ENCODE measurements around the gene GCHFR.

GCHFR gene

DNA sequence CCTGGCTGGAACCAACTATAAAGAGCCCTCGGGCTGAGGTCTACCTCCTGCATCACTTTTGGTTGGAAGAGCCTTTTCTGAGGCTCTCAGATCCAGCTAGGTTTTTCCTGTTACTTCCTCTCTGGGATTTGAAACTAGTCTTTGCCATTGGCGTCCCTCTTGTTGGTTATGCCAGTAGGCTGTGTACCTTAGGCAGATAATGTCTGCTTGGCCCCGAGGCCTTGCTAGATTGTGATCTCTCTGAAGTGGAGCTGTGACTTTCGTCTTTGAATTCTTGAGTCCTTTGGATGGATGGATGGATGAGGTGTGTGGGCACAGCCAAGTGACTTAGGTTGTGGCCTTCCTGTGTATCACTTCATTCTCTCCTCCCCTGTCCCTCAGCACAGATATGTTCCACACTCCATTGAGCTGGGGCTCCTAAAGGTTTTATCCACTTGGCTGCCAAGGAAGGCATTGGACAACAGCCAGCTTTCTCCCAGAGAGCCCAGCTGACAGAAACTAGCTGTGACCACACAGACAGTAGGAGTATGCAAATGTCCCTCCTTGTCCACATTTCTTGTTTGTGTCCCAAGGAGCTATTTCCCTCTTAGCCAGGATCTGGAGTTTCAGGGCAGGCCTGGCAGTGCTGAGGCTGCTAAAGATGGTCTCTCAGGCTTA, 51.3 kb downstream of the GCHFR start:
- DNase-seq = peak; percentile 47 to 83

All from inflammatory macrophage treated with lipopolysaccharide for 1 hour (primary cell).